Erythroblast (primary cell): ENCODE results near the gene SMIM17.

Experiments
- GATA1 ChIP-seq: IDR thresholded peaks from 2 replicates; pipeline ENCODE4 v1.6.1; 2011; ENCODE audit warnings: low read depth, mild to moderate bottlenecking, control low read depth, low read length, moderate library complexity
- POLR2A ChIP-seq: IDR thresholded peaks from 2 replicates; pipeline ENCODE4 v1.6.1; 2011; ENCODE audit warnings: mild to moderate bottlenecking, low read length

GRCh38 chr19:56681702-56682101 is 38.7 kb downstream of the SMIM17 start:
- TF ChIP-seq POLR2A (no peak), GATA1 (no peak)
